BJ (cell line): ENCODE measurements around the gene ITGB1. TPM values are rescaled to one million over a fixed set of nuclear protein-coding genes. Genes with fewer than 3 reads are reported as not detected.
A peak's percentile ranks its signal among the peaks of the same experiment; 100 is the strongest.

Experiments used
- CTCF ChIA-PET: fragments of 350-600 bp; formaldehyde crosslinking; extraction: SDS; loops from one replicate; lab custom pipeline; 2021; ENCODE audit warnings: antibody characterized with exemption, inconsistent platforms; lab: Yijun Ruan, JAX
- POLR2A ChIA-PET: fragments of 300-600 bp; sonication (Branson Sonifier 250); formaldehyde crosslinking; extraction: SDS; loops from one replicate; lab custom pipeline; 2021; ENCODE audit warnings: antibody characterized with exemption; lab: Charles Lee
- DNase-seq: peaks from one replicate; pipeline ENCODE4 v3.0.0-alpha.2; 2011; ENCODE audit warnings: low read depth
- H3K27me3 ChIP-seq: 2 replicates; pipeline ENCODE4 v1.6.0; 2011; ENCODE audit warnings: low read length; ENCODE audit not compliant: control insufficient read depth, insufficient read depth
- H3K36me3 ChIP-seq: 2 replicates; pipeline ENCODE4 v1.5.1; 2011; ENCODE audit warnings: low read length; ENCODE audit not compliant: control insufficient read depth, insufficient read depth
- H3K4me3 ChIP-seq: 2 replicates; pipeline ENCODE4 v1.5.1; 2011; ENCODE audit warnings: low read depth, mild to moderate bottlenecking, control low read depth, low read length
- CTCF ChIP-seq: IDR thresholded peaks from 2 replicates; pipeline ENCODE4 v1.5.1; 2011; ENCODE audit warnings: low read depth, mild to moderate bottlenecking, control low read depth, inconsistent platforms, low read length, moderate library complexity; ENCODE audit not compliant: insufficient read depth
- polyA plus RNA-seq: library from polyadenylated mRNA; depleted of rRNA; stranded (reverse); fragments of >200 nt; gene quantifications from 2 replicates; pipeline ENCODE4 v1.2.3, GENCODE V29; 2011

ITGB1 gene
- polyA plus RNA-seq, 1 experiment: 824 TPM

GRCh38 chr10:32982911-32983909 lies 25.2 kb upstream of the ITGB1 start:
- CTCF ChIA-PET: interaction anchor here (0.8 to 2.1 kb wide), 5 partner anchors 19 to 28 kb away, joined by 3 to 6 read pairs (median 3); no protein-coding TSS in a partner anchor
- peak; percentile 77 for DNase-seq
- POLR2A ChIA-PET: no interaction called here
- Histone ChIP-seq H3K36me3 (no peaks in the 10 kb centered on the region), H3K4me3 (no peak overlapping the region), H3K27me3 (no peaks in the 10 kb centered on the region)
- TF ChIP-seq CTCF: no peak

GRCh38 chr10:32982293-32982709 lies 24.3 kb upstream of the ITGB1 start:
- Histone ChIP-seq H3K36me3 (no peaks in the 10 kb centered on the region), H3K4me3 (no peak overlapping the region), H3K27me3 (no peaks in the 10 kb centered on the region)
- peak; percentile 74 for DNase-seq
- ChIA-PET POLR2A (no interaction called here), CTCF (interaction anchor here (2.1 kb wide), 1 partner anchor 26 kb away, joined by 6 read pairs; no protein-coding TSS in a partner anchor)
- TF ChIP-seq CTCF: no peak

- ChIA-PET POLR2A (no interaction called here), CTCF (interaction anchor here (1.4 to 1.7 kb wide), 2 partner anchors 23 to 27 kb away, joined by 4 to 5 read pairs; no protein-coding TSS in a partner anchor)
- Histone ChIP-seq H3K36me3 (no peaks in the 10 kb centered on the region), H3K4me3 (no peak overlapping the region), H3K27me3 (no peaks in the 10 kb centered on the region)
- DNase-seq: no peak
- no peak for TF ChIP-seq CTCF
Measured at GRCh38 chr10:32981760-32982159, 23.7 kb upstream of the ITGB1 start.

- Histone ChIP-seq H3K4me3 (peak overlapping the region; percentile 38), H3K27me3 (no peaks in the 10 kb centered on the region), H3K36me3 (no peaks in the 10 kb centered on the region)
- ChIA-PET POLR2A (interaction anchor here (0.6 to 1.4 kb wide), 4 partner anchors 11 to 67 kb away, joined by 3 to 5 read pairs (median 4); no protein-coding TSS in a partner anchor), CTCF (interaction anchor here (0.6 to 1.7 kb wide), 7 partner anchors 9 to 169 kb away, joined by 3 to 6 read pairs (median 4); no protein-coding TSS in a partner anchor)
- no peak for TF ChIP-seq CTCF
- peak; percentile 90 for DNase-seq
Measured at GRCh38 chr10:32980558-32981468, 22.8 kb upstream of the ITGB1 start.
